ENCODE results near the gene RPS15A.
"Not testable (repeated sequence)": the region's sequence is repeated elsewhere in the genome, so short reads cannot be mapped to it uniquely, and the experiment has no call there.

RPS15A gene

GRCh38 chr16:18796377-18796776 is 6.2 kb upstream of the RPS15A start:
- no peak for DNase-seq

DNA sequence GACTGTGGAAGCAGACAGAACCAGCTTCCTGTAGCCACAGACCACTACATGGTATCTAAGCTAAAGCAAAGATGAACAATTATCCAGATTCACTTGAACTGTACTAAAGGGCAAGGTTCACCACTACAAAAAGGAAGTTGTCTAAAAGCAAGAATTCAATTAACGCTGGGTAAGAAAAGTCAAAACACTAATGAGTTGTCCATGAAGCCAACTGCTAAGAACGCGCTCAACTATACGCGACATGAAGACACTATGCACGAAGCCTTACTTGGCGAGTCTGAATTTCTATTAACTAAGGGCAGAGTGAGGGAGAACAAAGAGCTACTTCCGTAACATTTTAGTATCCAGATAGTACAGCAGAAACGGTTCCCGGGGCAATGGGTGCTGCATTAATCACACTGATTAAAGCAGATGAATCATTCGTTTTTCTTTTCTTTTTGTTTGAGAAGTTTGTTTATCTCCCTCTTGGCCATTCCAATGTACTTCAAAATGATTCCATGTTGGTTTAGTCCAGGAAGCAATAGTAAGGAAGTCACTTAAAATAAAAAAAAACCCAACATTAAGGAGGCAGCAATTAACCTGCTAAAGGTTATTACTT is 2.8 kb upstream of the RPS15A start:
- no peak for DNase-seq

DNA sequence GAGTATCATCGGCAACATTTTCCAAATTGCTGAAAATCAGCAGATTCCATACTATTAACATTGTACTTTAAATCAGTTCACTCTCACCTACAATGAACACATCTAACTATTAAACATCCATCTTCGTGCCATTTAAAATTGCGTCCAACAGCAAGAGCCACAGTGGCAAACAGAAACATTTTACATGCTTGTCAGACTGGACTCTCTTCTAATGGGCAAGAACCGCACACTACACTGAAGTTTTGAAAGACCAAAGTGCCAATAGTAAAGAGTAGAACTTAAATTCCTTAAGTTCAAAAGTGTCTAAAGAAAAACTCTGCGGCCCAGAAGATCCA is 652 bp downstream of the RPS15A start:
- DNase-seq, result no peak

GRCh38 chr16:18788828-18789514 is 1.2 kb downstream of the RPS15A start:
- DNase-seq, result no peak

- DNase-seq, result no peak
These were observed 5.1 kb downstream of the RPS15A start for GRCh38 chr16:18784917-18785623.

DNA sequence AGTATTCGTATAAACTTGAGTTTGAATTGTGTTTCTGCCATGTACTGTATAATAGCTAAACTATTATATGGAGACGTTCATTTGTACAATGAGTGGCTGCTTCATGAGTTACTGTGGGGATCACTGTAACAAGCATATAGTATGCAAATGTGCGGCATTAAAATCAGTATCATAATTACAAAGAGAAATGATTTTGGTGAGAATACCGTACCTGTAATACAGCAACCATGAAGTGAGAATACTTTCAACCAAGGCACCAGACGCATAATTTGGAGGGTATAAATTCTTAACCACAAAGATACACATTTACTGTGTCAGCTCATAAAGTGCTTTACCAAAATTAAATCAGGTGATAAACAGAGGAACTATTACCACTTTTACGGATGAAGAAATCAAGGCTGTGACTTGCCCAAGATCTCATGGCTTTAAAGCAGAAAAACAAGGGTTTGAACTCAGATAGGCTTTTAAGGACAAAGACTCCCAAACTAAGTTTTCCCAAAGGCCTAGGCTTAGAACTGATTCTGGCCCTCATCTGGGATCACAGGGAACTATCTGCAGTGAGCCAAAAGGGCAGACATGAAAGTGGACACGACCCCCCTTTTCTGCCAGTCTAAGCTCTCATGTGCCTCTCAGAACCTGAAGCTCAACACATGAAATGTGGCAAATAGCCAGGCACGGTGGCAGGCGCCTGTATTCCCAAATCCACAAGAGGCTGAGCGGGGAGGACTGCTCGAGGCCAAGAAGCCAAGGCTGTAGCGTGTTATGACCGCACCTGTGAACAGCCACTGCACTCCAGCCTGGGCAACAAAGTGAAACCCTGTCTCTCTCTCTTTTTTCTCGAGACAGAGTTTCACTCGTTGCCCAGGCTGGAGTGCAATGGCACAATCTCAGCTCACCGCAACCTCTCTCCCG is 6.4 kb downstream of the RPS15A start:
- DNase-seq, result no peak

- DNase-seq, result no peak
These were observed 7.3 kb downstream of the RPS15A start for GRCh38 chr16:18782697-18783429.

DNA sequence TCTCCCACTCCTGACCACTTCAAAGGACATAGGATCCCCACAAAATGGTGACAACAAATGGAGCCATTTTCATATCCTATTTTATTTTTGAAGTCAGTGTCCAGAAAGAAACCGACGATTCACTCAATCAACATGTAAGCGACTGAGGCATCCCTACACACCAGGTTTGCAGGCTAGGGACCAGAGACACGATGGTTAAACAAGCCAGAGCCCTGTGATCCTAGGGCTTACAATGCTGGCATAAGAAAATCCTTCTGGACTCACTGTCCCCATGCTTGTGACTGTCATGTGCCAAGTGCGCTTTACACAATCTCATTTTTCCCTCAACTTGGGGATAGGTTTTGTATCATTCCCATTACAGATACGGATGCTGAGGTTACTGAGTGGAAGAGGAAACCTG is 8.9 kb downstream of the RPS15A start:
- not testable (repeated sequence) for DNase-seq

GRCh38 chr16:18780460-18781026 is 9.6 kb downstream of the RPS15A start:
- not testable (repeated sequence) for DNase-seq

DNA sequence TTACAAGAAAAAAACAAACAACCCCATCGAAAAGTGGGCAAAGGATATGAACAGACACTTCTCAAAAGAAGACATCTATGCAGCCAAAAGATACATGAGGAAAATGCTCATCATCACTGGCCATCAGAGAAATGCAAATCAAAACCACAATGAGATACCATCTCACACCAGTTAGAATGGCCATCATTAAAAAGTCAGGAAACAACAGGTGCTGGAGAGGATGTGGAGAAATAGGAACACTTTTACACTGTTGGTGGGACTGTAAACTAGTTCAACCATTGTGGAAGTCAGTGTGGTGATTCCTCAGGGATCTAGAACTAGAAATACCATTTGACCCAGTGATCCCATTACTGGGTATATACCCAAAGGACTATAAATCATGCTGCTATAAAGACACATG is 12.5 kb downstream of the RPS15A start:
- DNase-seq, result not testable (repeated sequence)

DNA sequence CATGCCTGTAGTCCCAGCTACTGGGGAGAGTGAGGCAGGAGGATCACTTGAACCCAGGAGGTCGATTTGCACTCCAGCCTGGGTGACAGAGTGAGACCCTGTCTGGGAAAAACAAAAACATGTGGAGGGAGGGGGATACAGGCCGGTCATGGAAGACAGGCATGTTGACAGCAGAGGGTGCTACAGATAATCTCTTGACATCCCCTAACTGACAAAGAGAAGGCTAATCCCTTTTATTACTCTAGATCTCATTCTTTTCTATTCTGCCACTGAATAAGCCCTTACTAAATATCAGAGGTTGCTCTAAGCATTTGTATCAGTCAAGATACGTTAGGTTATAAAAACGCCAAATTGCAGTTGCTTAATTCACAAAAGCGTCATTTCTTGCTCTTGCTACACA is 13.8 kb downstream of the RPS15A start:
- DNase-seq, result not testable (repeated sequence)

DNA sequence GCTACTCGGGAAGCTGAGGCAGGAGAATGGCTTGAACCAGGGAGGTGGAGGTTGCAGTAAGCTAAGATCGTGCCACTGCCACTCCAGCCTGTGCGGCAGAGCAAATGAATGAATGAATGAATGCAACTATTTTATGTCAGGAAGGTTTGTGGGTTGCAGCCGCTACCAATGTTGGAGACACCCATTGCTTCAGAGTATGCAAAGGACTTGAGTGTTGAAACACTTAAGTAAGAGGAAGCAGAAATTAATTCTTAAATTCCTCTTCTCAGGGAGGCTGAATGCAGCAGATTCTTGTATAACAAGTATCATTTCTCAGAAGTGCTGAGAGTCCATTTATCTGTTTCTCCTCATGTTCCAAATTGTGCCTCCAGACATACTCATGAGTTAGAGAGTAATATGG is 15.5 kb downstream of the RPS15A start:
- not testable (repeated sequence) for DNase-seq

DNA sequence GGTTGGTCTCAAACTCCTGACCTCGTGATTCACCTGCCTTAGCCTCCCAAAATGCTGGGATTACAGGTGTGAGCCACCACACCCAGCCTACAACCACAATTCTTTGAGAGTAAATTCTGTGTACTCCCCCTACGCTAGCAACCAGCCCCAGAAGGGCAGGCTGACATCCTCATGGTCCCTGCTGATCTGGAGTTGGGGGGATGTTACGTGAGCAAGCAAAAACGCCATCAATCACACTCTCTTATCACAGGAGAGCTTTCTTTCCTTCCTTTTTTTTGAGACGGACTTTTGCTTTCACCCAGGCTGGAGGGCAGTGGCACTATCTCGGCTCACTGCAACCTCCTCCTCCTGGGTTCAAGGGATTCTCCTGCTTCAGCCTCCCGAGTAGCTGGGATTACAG is 18.0 kb downstream of the RPS15A start:
- DNase-seq, result not testable (repeated sequence)

GRCh38 chr16:18770336-18770962 is 19.7 kb downstream of the RPS15A start:
- not testable (repeated sequence) for DNase-seq

DNA sequence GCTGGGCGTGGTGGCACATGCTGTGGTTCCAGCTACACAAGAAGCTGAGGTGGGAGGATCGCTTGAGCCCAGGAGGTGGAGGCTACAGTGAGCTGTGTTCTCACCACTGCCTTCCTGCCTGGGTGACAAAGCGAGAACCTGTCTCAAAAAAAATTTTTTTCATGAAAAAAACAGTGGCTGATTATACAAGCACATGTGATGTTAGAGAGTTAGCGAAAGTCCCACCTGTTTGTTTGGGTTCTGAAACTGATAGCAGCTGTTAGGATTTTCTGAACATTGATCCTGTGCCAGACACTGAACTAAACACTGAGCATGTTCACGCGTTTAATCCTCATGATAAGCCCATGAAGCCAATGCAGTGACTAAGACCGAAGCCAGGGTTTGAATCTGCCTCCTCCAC is 22.9 kb downstream of the RPS15A start:
- DNase-seq, result not testable (repeated sequence)

DNA sequence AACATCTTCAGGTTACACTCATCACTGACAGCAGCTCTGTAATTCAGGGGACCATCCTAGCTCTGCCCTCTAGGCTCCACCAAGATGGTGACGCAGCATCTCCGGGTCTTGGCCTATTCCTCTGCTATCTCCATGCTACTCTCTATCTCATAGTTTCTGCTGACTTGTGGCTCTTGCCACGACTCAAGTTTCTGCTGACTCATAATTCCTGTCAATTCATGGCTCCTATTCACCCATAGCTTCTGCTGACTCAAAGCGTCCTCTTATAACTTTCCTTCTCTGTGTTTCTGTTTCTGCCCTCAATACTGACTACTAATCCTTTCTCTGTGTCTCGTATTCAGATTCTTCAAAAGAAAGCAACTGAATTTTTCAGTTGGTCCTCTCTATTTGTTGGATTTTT is 27.4 kb downstream of the RPS15A start:
- DNase-seq, result not testable (repeated sequence)

GRCh38 chr16:18759598-18760520 is 30.3 kb downstream of the RPS15A start:
- not testable (repeated sequence) for DNase-seq

DNA sequence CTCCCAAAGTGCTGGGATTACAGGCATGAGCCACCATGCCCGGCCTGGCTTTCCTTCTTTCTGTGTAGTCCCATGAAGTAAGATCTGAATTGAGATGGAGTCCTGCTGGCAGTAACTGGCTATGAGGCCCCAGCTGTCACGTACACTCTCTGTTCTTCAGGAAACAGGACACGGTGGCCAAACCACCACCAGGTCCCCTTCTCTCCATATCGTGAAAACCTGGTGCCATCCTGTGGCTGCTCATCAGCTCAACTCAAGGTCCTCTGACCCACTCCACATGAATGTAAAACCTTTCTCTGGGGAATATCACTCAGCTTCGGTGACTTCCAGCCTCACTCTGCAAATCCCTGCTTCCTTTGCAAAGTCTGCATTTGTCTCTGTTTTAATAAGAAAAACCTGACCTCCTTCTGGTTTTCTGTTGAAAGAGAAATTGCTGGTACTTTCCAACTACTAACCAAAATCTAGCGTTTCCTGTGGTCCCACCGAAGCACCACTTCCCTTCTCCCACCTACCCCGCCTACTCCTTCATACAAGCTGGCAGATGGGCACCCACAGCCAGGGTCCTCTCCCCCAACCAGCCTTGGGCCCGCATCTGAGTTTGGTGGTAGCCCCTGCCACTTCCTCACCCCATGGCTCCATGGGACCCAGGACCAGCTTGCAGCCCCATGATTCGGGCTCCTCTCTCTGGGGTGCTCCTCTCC is 32.0 kb downstream of the RPS15A start:
- not testable (repeated sequence) for DNase-seq

GRCh38 chr16:18756639-18757038 is 33.5 kb downstream of the RPS15A start:
- DNase-seq, result not testable (repeated sequence)

GRCh38 chr16:18742870-18743269 is 47.3 kb downstream of the RPS15A start:
- DNase-seq, result not testable (repeated sequence)

Data from COR-L47 (cell line).